ENCODE data around the gene NAV2.

Gene NAV2

GRCh38 chr11:20016526-20016925, 303.9 kb downstream of the NAV2 start:
- Mint-ChIP-seq H3K27ac (no peak overlapping the region), H3K4me3 (no peak overlapping the region), H3K4me1 (ENCODE audit: low read depth) (no peaks in the 10 kb centered on the region), H3K9me3 (no peaks in the 10 kb centered on the region), H3K36me3 (ENCODE audit: low read depth) (no peaks in the 10 kb centered on the region), H3K27me3 (ENCODE audit: low read depth) (no peaks in the 10 kb centered on the region)

DNA sequence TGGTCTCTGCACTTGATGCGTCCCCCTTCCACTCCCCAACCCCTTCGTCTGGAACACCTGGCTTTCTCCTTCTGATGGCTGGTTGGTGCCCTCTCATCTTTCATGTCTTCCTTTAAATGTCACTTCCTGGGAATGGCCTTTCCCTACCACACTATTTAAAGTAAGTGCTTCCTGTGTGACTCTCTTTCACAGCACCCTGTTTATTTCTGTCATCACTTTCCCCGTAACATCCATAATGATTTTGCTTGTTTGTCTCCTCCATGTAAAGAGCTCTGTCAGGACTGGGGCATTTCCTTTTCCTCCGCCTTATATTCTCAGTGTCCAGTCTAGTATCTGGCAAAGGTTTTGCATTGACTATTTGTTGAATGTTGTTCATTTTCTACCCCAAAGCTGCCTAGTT, 304.7 kb downstream of the NAV2 start:
- Mint-ChIP-seq H3K9me3 (no peaks in the 10 kb centered on the region), H3K4me1 (ENCODE audit: low read depth) (no peaks in the 10 kb centered on the region), H3K27ac (no peak overlapping the region), H3K27me3 (ENCODE audit: low read depth) (no peaks in the 10 kb centered on the region), H3K36me3 (ENCODE audit: low read depth) (no peaks in the 10 kb centered on the region), H3K4me3 (no peak overlapping the region)

DNA sequence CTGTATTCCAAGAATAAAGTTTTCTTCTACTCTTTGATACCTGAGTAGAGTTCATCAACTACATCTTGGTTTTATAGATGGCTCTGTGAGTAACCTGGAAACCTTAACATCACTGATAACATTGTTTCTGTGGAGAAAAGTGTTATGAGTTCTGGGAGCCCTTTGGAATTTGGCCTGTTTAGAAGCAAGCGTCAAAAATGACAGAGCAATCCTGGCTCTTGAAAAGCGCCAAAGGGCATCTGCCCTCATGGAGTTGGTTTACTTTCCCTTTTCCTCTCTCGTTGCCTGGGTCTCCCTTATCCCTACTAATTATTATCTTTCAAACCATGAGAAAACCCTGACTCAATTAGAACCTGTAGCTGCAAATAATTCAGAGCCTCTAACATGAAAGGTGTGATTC, 307.6 kb downstream of the NAV2 start:
- no peaks in the 10 kb centered on the region for H3K27me3 Mint-ChIP-seq (ENCODE audit: low read depth)
- H3K4me1 Mint-ChIP-seq (ENCODE audit: low read depth): no peaks in the 10 kb centered on the region
- no peaks in the 10 kb centered on the region for H3K36me3 Mint-ChIP-seq (ENCODE audit: low read depth)
- H3K9me3 Mint-ChIP-seq: no peaks in the 10 kb centered on the region
- H3K4me3 Mint-ChIP-seq: no peak overlapping the region
- no peak overlapping the region for H3K27ac Mint-ChIP-seq

GRCh38 chr11:20020716-20021115, 308.1 kb downstream of the NAV2 start:
- H3K27ac Mint-ChIP-seq: no peak overlapping the region
- H3K4me3 Mint-ChIP-seq: no peak overlapping the region
- H3K36me3 Mint-ChIP-seq (ENCODE audit: low read depth): no peaks in the 10 kb centered on the region
- no peaks in the 10 kb centered on the region for H3K27me3 Mint-ChIP-seq (ENCODE audit: low read depth)
- no peaks in the 10 kb centered on the region for H3K9me3 Mint-ChIP-seq
- no peaks in the 10 kb centered on the region for H3K4me1 Mint-ChIP-seq (ENCODE audit: low read depth)

GRCh38 chr11:20021212-20021611, 308.6 kb downstream of the NAV2 start:
- no peaks in the 10 kb centered on the region for H3K36me3 Mint-ChIP-seq (ENCODE audit: low read depth)
- H3K4me1 Mint-ChIP-seq (ENCODE audit: low read depth): no peaks in the 10 kb centered on the region
- H3K9me3 Mint-ChIP-seq: no peaks in the 10 kb centered on the region
- H3K4me3 Mint-ChIP-seq: no peak overlapping the region
- no peak overlapping the region for H3K27ac Mint-ChIP-seq
- no peaks in the 10 kb centered on the region for H3K27me3 Mint-ChIP-seq (ENCODE audit: low read depth)

DNA sequence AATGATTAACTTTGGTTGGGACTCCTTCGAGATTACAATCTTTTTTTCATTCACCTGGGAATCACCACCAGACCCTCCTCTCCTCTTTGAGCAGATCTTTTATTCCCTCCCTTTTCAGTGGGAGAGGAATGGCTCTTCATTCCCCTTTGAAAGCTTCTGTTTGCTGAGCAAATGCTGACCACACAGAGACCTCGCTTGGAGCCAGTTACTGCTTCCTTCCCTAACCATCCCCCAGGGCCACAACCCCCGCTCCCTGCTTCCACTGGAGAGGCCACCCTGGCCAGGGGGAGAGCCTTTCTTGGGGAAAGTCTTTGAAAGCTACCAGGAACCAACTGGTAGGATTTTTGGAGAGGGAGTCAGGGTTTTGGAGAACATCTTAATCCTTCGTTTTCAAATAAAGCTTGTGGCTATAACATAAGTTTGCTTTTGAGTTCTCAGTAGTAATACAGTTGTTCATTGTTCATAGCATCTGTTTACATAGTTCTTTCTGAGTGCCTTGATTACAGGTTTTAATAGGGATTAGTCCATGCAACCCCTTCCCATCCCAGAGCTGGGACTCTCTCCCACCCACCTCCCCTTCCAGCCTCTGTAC, 309.2 kb downstream of the NAV2 start:
- Mint-ChIP-seq H3K27ac (no peak overlapping the region), H3K4me3 (no peak overlapping the region), H3K9me3 (no peaks in the 10 kb centered on the region), H3K27me3 (ENCODE audit: low read depth) (no peaks in the 10 kb centered on the region), H3K4me1 (ENCODE audit: low read depth) (no peaks in the 10 kb centered on the region), H3K36me3 (ENCODE audit: low read depth) (no peaks in the 10 kb centered on the region)

GRCh38 chr11:20022363-20023081, 309.9 kb downstream of the NAV2 start:
- H3K4me1 Mint-ChIP-seq (ENCODE audit: low read depth): no peaks in the 10 kb centered on the region
- no peak overlapping the region for H3K4me3 Mint-ChIP-seq
- no peaks in the 10 kb centered on the region for H3K27me3 Mint-ChIP-seq (ENCODE audit: low read depth)
- H3K9me3 Mint-ChIP-seq: no peaks in the 10 kb centered on the region
- H3K36me3 Mint-ChIP-seq (ENCODE audit: low read depth): no peaks in the 10 kb centered on the region
- no peak overlapping the region for H3K27ac Mint-ChIP-seq

DNA sequence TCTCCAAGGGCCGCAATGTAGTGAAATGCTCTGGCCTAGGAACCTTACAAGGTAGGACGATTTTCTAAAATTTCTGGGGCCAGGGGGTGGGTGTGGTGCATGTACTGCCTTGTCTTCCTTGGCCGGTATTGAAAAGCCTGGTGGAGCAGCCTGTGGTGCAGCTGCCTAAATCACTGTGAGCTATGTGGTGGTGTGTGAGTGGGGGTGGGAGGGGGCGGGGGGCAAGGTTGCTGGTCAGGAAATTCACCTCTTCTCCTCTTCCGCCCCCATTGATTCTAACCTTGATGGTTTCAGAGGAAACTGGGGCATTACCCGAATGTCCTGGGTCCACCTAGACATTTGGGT, 310.4 kb downstream of the NAV2 start:
- Mint-ChIP-seq H3K4me1 (ENCODE audit: low read depth) (no peaks in the 10 kb centered on the region), H3K9me3 (no peaks in the 10 kb centered on the region), H3K36me3 (ENCODE audit: low read depth) (no peaks in the 10 kb centered on the region), H3K4me3 (no peak overlapping the region), H3K27ac (no peak overlapping the region), H3K27me3 (ENCODE audit: low read depth) (no peaks in the 10 kb centered on the region)

- no peaks in the 10 kb centered on the region for H3K9me3 Mint-ChIP-seq
- H3K4me1 Mint-ChIP-seq (ENCODE audit: low read depth): no peaks in the 10 kb centered on the region
- H3K27me3 Mint-ChIP-seq (ENCODE audit: low read depth): no peaks in the 10 kb centered on the region
- H3K36me3 Mint-ChIP-seq (ENCODE audit: low read depth): no peaks in the 10 kb centered on the region
- H3K4me3 Mint-ChIP-seq: no peak overlapping the region
- H3K27ac Mint-ChIP-seq: no peak overlapping the region
These were observed 311.7 kb downstream of the NAV2 start for GRCh38 chr11:20024172-20024935.

DNA sequence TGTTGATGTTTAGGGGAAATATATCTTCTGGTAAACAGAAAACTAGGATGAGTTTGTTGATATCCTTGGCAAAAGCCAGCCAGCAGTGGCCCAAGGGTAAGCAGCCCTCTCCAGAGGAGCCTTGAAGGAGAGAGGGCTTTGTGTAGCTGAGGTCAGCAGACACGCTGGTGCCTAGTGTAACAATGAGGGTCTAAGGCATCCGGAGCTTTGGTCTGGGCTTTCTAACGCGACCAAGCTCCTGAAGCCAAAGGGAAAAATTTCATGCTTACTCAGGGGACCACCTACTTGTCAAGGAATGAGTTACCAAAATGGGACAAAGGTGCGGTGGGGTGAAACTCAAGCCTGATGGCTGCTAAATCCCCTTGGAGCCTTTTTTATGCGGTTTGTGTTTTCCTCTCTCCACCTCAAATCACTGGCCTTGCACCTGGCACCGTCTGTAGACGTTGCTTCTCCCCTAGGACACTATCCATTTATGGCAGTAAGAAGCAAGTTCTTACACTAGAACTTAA, 312.7 kb downstream of the NAV2 start:
- Mint-ChIP-seq H3K27me3 (ENCODE audit: low read depth) (no peaks in the 10 kb centered on the region), H3K4me3 (no peak overlapping the region), H3K27ac (no peak overlapping the region), H3K36me3 (ENCODE audit: low read depth) (no peaks in the 10 kb centered on the region), H3K4me1 (ENCODE audit: low read depth) (no peaks in the 10 kb centered on the region), H3K9me3 (no peaks in the 10 kb centered on the region)

DNA sequence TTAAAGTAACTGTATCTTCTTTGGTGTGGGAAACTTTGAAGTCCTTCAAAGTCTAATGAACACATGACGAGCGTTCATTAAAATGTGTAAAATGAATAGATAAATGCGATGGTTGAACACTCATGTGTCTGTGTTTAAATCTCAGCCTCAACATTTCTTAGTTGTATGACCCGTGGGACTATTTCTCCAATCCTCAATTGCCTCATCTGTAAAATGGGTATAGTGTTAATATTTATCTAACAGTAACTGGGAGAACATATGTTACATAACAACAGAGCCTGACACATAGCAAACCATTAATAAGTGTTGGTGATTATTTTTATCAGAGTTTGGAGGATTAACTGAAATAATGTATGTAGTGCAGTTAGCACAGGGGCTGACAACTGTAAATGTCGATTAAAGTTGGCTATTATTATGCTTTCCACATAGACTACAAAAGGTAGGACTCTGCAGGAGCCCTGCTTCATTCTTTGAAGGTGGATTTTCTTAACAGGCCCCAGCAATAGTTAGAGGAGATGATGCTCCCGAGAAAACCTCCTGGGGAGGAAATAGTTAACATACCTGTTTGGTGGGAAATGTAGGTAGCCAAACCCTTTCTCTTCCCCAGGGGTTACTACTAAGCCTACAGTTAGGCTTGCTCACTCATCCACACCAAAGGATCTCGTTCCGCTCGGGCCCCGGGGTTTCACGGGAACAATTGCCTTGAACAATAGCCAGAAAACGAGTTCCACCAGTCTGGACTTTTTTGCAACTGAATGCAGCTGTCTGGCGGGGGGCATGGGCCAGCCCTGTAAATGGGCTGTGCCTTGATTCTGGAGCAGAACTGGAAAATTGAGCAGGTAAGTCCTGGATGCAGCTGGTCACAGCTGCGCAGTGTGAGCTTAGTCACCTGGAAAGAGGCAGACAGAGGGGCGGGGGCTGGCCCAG, 314.3 kb downstream of the NAV2 start:
- Mint-ChIP-seq H3K4me3 (no peak overlapping the region), H3K36me3 (ENCODE audit: low read depth) (no peaks in the 10 kb centered on the region), H3K27me3 (ENCODE audit: low read depth) (no peaks in the 10 kb centered on the region), H3K27ac (no peak overlapping the region), H3K4me1 (ENCODE audit: low read depth) (no peaks in the 10 kb centered on the region), H3K9me3 (no peaks in the 10 kb centered on the region)

DNA sequence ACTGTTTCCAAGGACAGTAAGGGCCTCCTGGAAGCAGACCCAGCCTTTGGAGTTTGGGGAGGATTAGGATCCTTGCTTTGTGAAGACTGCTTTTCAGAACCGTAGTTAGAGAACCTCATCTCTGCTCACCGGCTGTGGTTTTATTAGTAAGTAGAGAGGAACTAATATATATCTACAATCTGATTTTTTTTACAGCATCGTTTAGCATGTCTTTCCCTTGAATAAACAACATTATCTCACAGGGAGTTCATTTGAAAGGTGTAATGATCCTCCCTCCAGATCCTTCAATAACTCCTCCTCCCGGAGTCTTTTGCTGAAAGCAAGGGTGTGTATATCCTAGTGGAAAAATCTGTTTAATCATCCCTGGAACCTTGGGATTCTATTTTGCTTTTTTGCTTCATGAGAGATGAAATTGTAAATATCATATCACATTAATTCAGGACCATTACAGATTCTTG, 314.9 kb downstream of the NAV2 start:
- Mint-ChIP-seq H3K4me1 (ENCODE audit: low read depth) (no peaks in the 10 kb centered on the region), H3K4me3 (no peak overlapping the region), H3K36me3 (ENCODE audit: low read depth) (no peaks in the 10 kb centered on the region), H3K27me3 (ENCODE audit: low read depth) (no peaks in the 10 kb centered on the region), H3K27ac (no peak overlapping the region), H3K9me3 (no peaks in the 10 kb centered on the region)

DNA sequence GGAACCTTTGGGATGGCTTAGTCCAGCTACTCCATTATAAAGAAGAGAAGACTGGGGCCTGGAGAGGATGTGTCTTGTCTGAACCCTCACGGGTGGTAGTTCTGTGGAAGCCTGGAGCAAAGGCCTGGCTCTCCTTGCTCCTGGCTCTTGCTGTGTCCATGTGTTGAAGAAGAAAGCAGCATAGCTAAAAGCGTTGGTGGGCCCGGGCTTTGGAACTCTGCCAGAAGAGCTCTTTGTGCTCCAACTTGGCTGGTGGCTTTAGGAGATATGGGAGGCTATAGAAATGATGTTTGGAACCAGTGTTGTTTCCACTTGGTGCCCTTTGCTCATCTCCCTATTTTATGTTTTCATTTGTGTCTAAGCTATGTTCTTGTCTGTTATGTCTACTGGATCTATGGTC, 316.6 kb downstream of the NAV2 start:
- Mint-ChIP-seq H3K27ac (no peak overlapping the region), H3K9me3 (no peaks in the 10 kb centered on the region), H3K36me3 (ENCODE audit: low read depth) (no peaks in the 10 kb centered on the region), H3K4me1 (ENCODE audit: low read depth) (no peaks in the 10 kb centered on the region), H3K27me3 (ENCODE audit: low read depth) (no peaks in the 10 kb centered on the region), H3K4me3 (no peak overlapping the region)

DNA sequence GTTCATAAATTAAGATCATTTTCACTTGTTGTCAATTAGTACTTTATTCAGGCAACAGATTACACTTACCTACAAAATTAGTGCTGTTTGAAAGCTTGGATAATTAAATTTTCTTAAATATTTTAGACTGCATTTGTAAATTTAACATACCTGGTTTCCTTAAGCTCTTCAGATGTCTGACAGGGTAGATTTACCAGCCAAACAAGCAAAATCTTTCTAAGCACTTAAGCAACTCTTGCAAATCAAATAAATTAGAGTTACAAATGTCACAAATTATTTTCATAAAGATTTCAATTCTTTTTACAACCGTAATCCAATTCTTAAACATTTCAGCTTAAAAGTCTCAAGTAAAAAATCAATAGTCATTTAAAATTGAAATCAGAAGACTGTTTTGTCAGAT, 317.8 kb downstream of the NAV2 start:
- H3K4me3 Mint-ChIP-seq: no peak overlapping the region

More for the DNA sequence above, 317.8 kb downstream of the NAV2 start:
- H3K27ac Mint-ChIP-seq: no peak overlapping the region
- H3K36me3 Mint-ChIP-seq (ENCODE audit: low read depth): no peaks in the 10 kb centered on the region
- no peaks in the 10 kb centered on the region for H3K27me3 Mint-ChIP-seq (ENCODE audit: low read depth)
- no peaks in the 10 kb centered on the region for H3K9me3 Mint-ChIP-seq
- H3K4me1 Mint-ChIP-seq (ENCODE audit: low read depth): no peaks in the 10 kb centered on the region

Measured in T-helper 1 cell treated with Interleukin-12 subunit alpha and Interleukin-12 subunit beta and Interleukin-4 antibody, amounts not matched to agents 30 μg/mL and 1 μg/mL, for 36 hours (primary cell).